HG03039 (cell line): Measurements from ENCODE around the gene GATD1.

Experiments used
- ATAC-seq: cut with Tn5 transposase; IDR thresholded peaks from one replicate; pipeline ENCODE4 v1.9.1; 2021; ENCODE audit warnings: mild to moderate bottlenecking, moderate library complexity; ENCODE audit not compliant: unreplicated experiment

The GATD1 gene

GRCh38 chr11:782264-783174, 5.2 kb upstream of the GATD1 start:
- no peak for ATAC-seq

- ATAC-seq, result no peak
Measured at GRCh38 chr11:779955-780532, 2.8 kb upstream of the GATD1 start.

GRCh38 chr11:778976-779954, 2.0 kb upstream of the GATD1 start:
- ATAC-seq, result no peak

- peak; percentile 19 for ATAC-seq
Measured at GRCh38 chr11:776561-777287, 563 bp downstream of the GATD1 start.

GRCh38 chr11:776263-776560, 1.1 kb downstream of the GATD1 start:
- ATAC-seq, result no peak

GRCh38 chr11:774873-775592, 2.3 kb downstream of the GATD1 start:
- no peak for ATAC-seq

- no peak for ATAC-seq
Measured at GRCh38 chr11:773830-774229, 3.5 kb downstream of the GATD1 start.

- ATAC-seq, result no peak
Measured at GRCh38 chr11:773425-773824, 3.9 kb downstream of the GATD1 start.

- ATAC-seq, result no peak
Measured at GRCh38 chr11:772429-773390, 4.6 kb downstream of the GATD1 start.

GRCh38 chr11:771617-772204, 5.6 kb downstream of the GATD1 start:
- ATAC-seq, result no peak

GRCh38 chr11:770642-771616, 6.4 kb downstream of the GATD1 start:
- ATAC-seq, result no peak

- no peak for ATAC-seq
Measured at GRCh38 chr11:769887-770641, 7.2 kb downstream of the GATD1 start.

GRCh38 chr11:767238-767637, 10.0 kb downstream of the GATD1 start:
- ATAC-seq, result no peak

GRCh38 chr11:766936-767210, 10.4 kb downstream of the GATD1 start:
- ATAC-seq, result no peak

- ATAC-seq, result no peak
Measured at GRCh38 chr11:766106-766935, 11.0 kb downstream of the GATD1 start.

GRCh38 chr11:765802-766091, 11.5 kb downstream of the GATD1 start:
- no peak for ATAC-seq
